GM18499 (cell line): ENCODE measurements around the gene TGIF2.

Experiments
- ATAC-seq: cut with Tn5 transposase; IDR thresholded peaks from one replicate; pipeline ENCODE4 v1.9.1; 2021; ENCODE audit warnings: moderate number of reproducible peaks; ENCODE audit not compliant: insufficient read depth, unreplicated experiment

Gene TGIF2

GRCh38 chr20:36574366-36575135 lies 1.2 kb downstream of the TGIF2 start:
- no peak for ATAC-seq

- no peak for ATAC-seq
Observed at GRCh38 chr20:36576081-36576445, 2.7 kb downstream of the TGIF2 start.

GRCh38 chr20:36578356-36579041 lies 5.1 kb downstream of the TGIF2 start:
- ATAC-seq, result no peak

GRCh38 chr20:36579996-36580545 lies 6.7 kb downstream of the TGIF2 start:
- ATAC-seq, result no peak

GRCh38 chr20:36582322-36582721 lies 8.9 kb downstream of the TGIF2 start:
- no peak for ATAC-seq

GRCh38 chr20:36582821-36583220 lies 9.4 kb downstream of the TGIF2 start:
- no peak for ATAC-seq

- ATAC-seq, result no peak
Observed at GRCh38 chr20:36584018-36584481, 10.7 kb downstream of the TGIF2 start.

GRCh38 chr20:36585410-36586125 lies 12.2 kb downstream of the TGIF2 start:
- no peak for ATAC-seq

GRCh38 chr20:36587388-36588070 lies 14.1 kb downstream of the TGIF2 start:
- no peak for ATAC-seq

GRCh38 chr20:36591281-36591680 lies 17.9 kb downstream of the TGIF2 start:
- ATAC-seq, result no peak

- ATAC-seq, result no peak
Observed at GRCh38 chr20:36591854-36592641, 18.7 kb downstream of the TGIF2 start.

GRCh38 chr20:36593347-36593929 lies 20.0 kb downstream of the TGIF2 start:
- ATAC-seq, result no peak

- no peak for ATAC-seq
Observed at GRCh38 chr20:36599912-36600345, 26.5 kb downstream of the TGIF2 start.

GRCh38 chr20:36601540-36601939 lies 28.1 kb downstream of the TGIF2 start:
- no peak for ATAC-seq

- peak; percentile 26 for ATAC-seq
Observed at GRCh38 chr20:36604952-36605398, 31.6 kb downstream of the TGIF2 start.

- peak; percentile 84 for ATAC-seq
Observed at GRCh38 chr20:36605399-36606157, 32.2 kb downstream of the TGIF2 start, which contains the start of gene RAB5IF. Gene RAB5IF (plus strand): TSS chr20:36605779. CDS start chr20:36605952, 173 bp downstream.

GRCh38 chr20:36606158-36607066 lies 33.0 kb downstream of the TGIF2 start:
- ATAC-seq, result no peak
